K562 (cell line): ENCODE data around the gene ENKD1.

ENCODE experiments used
- CTCF ChIP-seq, 3 experiments: IDR thresholded peaks in 2 of 3; conservative IDR thresholded peaks in 1 of 3; 2 replicates each; pipeline ENCODE4 v1.5.1; 2011 to 2012; ENCODE audit warnings: low read length in 3 of 3, mild to moderate bottlenecking in 3 of 3, control low read depth in 2 of 3, improper control_type of control experiment in 1 of 3, inconsistent platforms in 1 of 3, low read depth in 1 of 3, mixed read lengths in 1 of 3, moderate library complexity in 1 of 3; ENCODE audit not compliant: insufficient read depth in 2 of 3
- HNRNPL ChIP-seq: fragments of 200-400 bp; formaldehyde crosslinking; IDR thresholded peaks from 2 replicates; pipeline ENCODE4 v1.6.1; 2017; ENCODE audit warnings: low read depth, mild to moderate bottlenecking, low read length
- HNRNPUL1 ChIP-seq: fragments of 200-400 bp; formaldehyde crosslinking; IDR thresholded peaks from 2 replicates; pipeline ENCODE4 v1.6.1; 2017; ENCODE audit warnings: low read length
- PHF8 ChIP-seq: fragments of 200-600 bp; sonication (generic); IDR thresholded peaks from 2 replicates; pipeline ENCODE4 v1.6.1; 2012; ENCODE audit warnings: mixed run types, mild to moderate bottlenecking, inconsistent platforms, low read length, moderate library complexity, borderline replicate concordance
- POLR2A ChIP-seq: fragments of 450-650 bp; conservative IDR thresholded peaks from 2 replicates; pipeline ENCODE4 v1.6.1; 2016
- POLR2AphosphoS5 ChIP-seq: IDR thresholded peaks from 2 replicates; pipeline ENCODE4 v1.6.1; 2011; ENCODE audit warnings: mild to moderate bottlenecking, low read depth, low read length, moderate library complexity; ENCODE audit not compliant: control insufficient read depth, insufficient read depth
- PTBP1 ChIP-seq: fragments of 200-400 bp; formaldehyde crosslinking; IDR thresholded peaks from 2 replicates; pipeline ENCODE4 v1.6.1; 2017; ENCODE audit warnings: low read depth, low read length
- RUNX1 ChIP-seq: sonication (generic); IDR thresholded peaks from 2 replicates; pipeline ENCODE4 v1.6.1; 2016; ENCODE audit warnings: antibody characterized with exemption, low read depth
- SMAD1 ChIP-seq: fragments of 150-350 bp; IDR thresholded peaks from 2 replicates; pipeline ENCODE4 v1.6.1; 2014; ENCODE audit warnings: low read length, low read depth; ENCODE audit not compliant: partially characterized antibody
- TBP ChIP-seq: optimal IDR thresholded peaks from 2 replicates; pipeline ENCODE3; 2011; ENCODE audit warnings: low read depth, low read length, improper control_type of control experiment
- USF2 ChIP-seq: sonication (generic); formaldehyde crosslinking; IDR thresholded peaks from 2 replicates; pipeline ENCODE4 v1.5.0; 2020; ENCODE audit warnings: missing genetic modification reagents
- ZNF274 ChIP-seq: IDR thresholded peaks from 2 replicates; pipeline ENCODE4 v1.6.1; 2011; ENCODE audit warnings: low read depth, mild to moderate bottlenecking, low read length, moderate library complexity, borderline replicate concordance
- TF ChIP-seq, protein P1 (sequence below): IDR thresholded peaks from 2 replicates; pipeline ENCODE4 v1.6.1; 2016; ENCODE audit warnings: missing genetic modification characterization, missing compliant biosample characterization
- TF ChIP-seq, protein P2 (sequence below), 2 experiments: fragments of 450-650 bp in 1 of 2; sonication (generic) in 1 of 2; formaldehyde crosslinking; conservative IDR thresholded peaks; 2 replicates each; pipeline versions ENCODE4 v1.4.0 to v1.8.1; 2020 to 2022; ENCODE audit warnings: mild to moderate bottlenecking in 1 of 2, missing genetic modification reagents in 1 of 2

DNA sequence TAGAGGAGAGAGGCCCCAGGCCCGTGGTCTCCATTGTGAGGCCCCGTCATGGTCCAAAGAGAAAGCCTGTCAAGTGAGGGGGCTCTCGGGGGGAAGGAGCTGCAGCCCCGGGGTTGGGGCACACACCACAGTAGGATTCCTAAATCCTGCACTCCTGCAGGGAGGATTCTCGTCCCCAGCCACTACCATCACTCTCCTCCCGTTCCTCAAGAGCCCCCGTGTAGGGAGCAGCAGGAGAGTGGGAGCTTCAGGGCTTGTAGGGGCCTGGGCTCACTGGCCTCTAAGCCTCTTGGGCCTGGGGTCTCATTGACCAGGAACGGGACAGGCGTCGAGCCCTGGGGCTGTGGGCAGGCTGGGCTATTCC lies 885 bp upstream of the ENKD1 start:
- no peak for TF ChIP-seq HNRNPL
- no peak for TF ChIP-seq TBP
- no peak for TF ChIP-seq CTCF (IDR thresholded peaks at IDR 0.05 in 2 of 3, conservative IDR thresholded peaks at IDR 0.05 in 1 of 3; ENCODE audit: insufficient read depth in 2 of 3, low read depth in 1 of 3, low read length in 3 of 3)
- TF ChIP-seq, protein P1, sequence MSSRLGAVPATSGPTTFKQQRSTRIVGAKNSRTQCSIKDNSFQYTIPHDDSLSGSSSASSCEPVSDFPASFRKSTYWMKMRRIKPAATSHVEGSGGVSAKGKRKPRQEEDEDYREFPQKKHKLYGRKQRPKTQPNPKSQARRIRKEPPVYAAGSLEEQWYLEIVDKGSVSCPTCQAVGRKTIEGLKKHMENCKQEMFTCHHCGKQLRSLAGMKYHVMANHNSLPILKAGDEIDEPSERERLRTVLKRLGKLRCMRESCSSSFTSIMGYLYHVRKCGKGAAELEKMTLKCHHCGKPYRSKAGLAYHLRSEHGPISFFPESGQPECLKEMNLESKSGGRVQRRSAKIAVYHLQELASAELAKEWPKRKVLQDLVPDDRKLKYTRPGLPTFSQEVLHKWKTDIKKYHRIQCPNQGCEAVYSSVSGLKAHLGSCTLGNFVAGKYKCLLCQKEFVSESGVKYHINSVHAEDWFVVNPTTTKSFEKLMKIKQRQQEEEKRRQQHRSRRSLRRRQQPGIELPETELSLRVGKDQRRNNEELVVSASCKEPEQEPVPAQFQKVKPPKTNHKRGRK (tag) = no peak
- TF ChIP-seq RUNX1 = no peak
- TF ChIP-seq, protein P2, sequence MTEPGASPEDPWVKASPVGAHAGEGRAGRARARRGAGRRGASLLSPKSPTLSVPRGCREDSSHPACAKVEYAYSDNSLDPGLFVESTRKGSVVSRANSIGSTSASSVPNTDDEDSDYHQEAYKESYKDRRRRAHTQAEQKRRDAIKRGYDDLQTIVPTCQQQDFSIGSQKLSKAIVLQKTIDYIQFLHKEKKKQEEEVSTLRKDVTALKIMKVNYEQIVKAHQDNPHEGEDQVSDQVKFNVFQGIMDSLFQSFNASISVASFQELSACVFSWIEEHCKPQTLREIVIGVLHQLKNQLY (CRISPR knock-in tag; conservative IDR thresholded peaks at IDR 0.05) = no peak
- TF ChIP-seq POLR2AphosphoS5 = no peak
- TF ChIP-seq USF2 (CRISPR knock-in tag) = no peak
- TF ChIP-seq PHF8 = no peak
- no peak for TF ChIP-seq POLR2A
- no peak for TF ChIP-seq HNRNPUL1
- TF ChIP-seq PTBP1 = no peak
- no peak for TF ChIP-seq ZNF274
- TF ChIP-seq SMAD1 = no peak
